ENCODE data around the gene MCU. TPM values are rescaled to one million over a fixed set of nuclear protein-coding genes. Genes with fewer than 3 reads are reported as not detected.

MCU gene
- total RNA-seq, 6 experiments from 2014 or later = 6.2 to 14.6 (median 10.4) TPM

DNA sequence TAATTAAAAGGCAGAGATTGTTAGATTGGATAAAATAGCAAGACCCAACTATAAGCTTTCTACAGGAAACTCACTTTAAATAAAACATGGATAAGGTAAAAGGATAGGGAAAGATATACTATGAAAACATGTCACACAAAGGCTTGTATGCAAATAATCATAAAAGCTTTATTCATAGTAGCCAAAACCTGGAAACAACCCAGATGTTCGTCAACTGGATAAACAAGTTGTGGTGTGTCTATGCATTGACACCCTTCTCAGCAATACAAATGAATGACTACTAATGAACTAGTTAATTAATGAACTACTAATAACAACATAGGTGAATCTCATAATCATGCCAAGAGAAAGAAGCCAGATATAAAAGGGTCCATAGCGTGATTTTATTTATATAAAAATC, 163.8 kb downstream of the MCU start:
- Histone ChIP-seq H3K27me3 (no peaks in the 10 kb centered on the region), H3K4me1 (no peaks in the 10 kb centered on the region), H3K9me3 (no peaks in the 10 kb centered on the region), H3K4me3 (no peak overlapping the region), H3K27ac (no peak overlapping the region), H3K36me3 (no peaks in the 10 kb centered on the region)
- TF ChIP-seq, protein P1, sequence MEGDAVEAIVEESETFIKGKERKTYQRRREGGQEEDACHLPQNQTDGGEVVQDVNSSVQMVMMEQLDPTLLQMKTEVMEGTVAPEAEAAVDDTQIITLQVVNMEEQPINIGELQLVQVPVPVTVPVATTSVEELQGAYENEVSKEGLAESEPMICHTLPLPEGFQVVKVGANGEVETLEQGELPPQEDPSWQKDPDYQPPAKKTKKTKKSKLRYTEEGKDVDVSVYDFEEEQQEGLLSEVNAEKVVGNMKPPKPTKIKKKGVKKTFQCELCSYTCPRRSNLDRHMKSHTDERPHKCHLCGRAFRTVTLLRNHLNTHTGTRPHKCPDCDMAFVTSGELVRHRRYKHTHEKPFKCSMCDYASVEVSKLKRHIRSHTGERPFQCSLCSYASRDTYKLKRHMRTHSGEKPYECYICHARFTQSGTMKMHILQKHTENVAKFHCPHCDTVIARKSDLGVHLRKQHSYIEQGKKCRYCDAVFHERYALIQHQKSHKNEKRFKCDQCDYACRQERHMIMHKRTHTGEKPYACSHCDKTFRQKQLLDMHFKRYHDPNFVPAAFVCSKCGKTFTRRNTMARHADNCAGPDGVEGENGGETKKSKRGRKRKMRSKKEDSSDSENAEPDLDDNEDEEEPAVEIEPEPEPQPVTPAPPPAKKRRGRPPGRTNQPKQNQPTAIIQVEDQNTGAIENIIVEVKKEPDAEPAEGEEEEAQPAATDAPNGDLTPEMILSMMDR (IDR thresholded peaks at IDR 0.05) = no peak
- TF ChIP-seq POLR2A (IDR thresholded peaks at IDR 0.05) = no peak
- ATAC-seq (no peak), DNase-seq (no peak)
- intact Hi-C loops (cut with DNase I) = no loop called here
- 82% methylated on average over 2 of the region's 2 CpGs for WGBS (ENCODE audit: insufficient coverage, low coverage, low lambda C conversion rate, missing lambda C conversion rate)

DNA sequence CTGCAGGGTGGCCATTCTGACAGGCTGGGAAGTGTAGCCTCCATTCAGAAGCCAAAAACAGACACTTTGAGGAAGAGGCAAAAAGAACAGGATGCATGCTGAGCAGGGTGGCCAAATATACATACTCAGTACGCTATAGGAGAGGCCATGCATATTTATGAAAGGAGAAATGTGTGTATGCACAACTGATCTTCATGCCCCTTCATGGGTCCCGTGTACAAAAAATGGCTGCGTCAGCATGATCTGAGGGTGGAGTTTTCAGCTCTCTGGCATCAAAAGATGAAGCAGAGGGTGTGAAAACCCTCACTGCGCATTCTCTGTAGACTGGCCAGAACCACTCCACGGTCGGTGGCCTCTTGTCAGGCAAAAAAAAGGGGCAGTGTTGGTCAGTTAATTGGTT, 166.1 kb downstream of the MCU start:
- no peak for ATAC-seq
- Histone ChIP-seq H3K27me3 (no peaks in the 10 kb centered on the region), H3K4me3 (no peak overlapping the region), H3K27ac (no peak overlapping the region), H3K4me1 (no peaks in the 10 kb centered on the region), H3K9me3 (no peaks in the 10 kb centered on the region), H3K36me3 (no peaks in the 10 kb centered on the region)
- TF ChIP-seq POLR2A (IDR thresholded peaks at IDR 0.05) = no peak
- TF ChIP-seq, protein P1 (IDR thresholded peaks at IDR 0.05) = no peak
- 40% methylated on average over 1 of the region's 6 CpGs for WGBS (ENCODE audit: insufficient coverage, low coverage, low lambda C conversion rate, missing lambda C conversion rate)
- intact Hi-C loops (cut with DNase I) = no loop called here
- no peak for DNase-seq

DNA sequence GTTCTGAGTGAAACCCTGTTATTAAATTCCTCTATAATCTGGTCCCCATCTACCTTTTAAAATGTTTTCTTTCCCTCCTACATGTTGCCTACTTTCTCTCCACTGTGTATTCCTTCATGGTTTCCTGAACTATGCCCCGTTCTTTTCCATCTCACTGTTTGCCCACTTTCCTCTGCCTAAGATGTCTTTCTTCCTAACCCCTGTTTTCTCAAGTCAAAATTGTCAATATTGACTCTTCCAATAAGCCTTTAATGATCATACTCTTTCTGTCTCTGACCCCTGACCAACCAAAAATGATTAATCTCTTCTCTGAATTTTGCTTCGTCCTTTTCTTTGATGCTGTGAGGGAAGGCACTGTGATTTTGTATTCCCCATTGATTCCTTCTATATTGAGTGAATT, 171.0 kb downstream of the MCU start:
- H3K9me3 ChIP-seq = no peaks in the 10 kb centered on the region
- WGBS (ENCODE audit: insufficient coverage, low coverage, low lambda C conversion rate, missing lambda C conversion rate) = 93% methylated on average over 2 of the region's 2 CpGs
- no peaks in the 10 kb centered on the region for H3K27me3 ChIP-seq
- H3K27ac ChIP-seq = no peak overlapping the region
- no peak for DNase-seq
- intact Hi-C loops (cut with DNase I) = no loop called here
- no peaks in the 10 kb centered on the region for H3K4me1 ChIP-seq
- H3K4me3 ChIP-seq = no peak overlapping the region
- TF ChIP-seq, protein P1 (IDR thresholded peaks at IDR 0.05) = no peak
- TF ChIP-seq POLR2A (IDR thresholded peaks at IDR 0.05) = no peak
- ATAC-seq = no peak
- no peaks in the 10 kb centered on the region for H3K36me3 ChIP-seq

DNA sequence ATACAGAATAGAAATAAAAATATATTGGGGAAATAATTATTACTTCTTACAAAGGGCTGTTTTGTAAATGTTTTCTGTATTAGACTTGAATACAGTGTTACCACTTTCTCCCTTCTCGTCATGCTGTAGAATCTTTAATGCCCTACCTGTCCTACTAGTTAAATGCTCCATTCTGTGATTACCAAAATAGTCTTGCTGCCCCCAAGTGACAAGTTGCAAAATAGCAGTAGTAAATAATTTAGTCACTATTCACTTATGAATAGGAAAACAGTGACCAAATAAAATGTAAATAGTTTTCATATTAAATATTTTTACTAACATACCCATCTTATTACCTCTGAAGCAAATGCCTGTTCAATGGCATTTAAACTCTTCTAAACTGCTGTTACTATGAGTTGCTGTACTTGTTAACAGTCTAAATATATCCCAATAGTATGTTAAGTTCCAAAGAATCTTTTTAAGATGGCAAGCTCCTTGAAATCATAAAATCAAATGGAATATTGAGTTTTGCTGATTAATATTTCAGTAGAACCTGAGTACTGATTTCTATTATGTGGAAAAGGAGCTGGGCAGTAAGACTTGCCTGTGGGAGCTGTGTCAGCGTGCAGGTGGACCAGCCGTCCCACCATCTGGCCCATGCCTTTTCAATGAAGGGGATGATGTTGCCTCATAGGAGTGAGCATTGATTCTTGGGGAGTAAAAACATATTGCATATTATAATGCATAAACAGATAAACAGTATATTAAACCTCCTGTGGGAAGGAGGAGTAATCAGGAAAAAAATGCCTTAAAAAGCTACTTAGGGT, 183.5 kb downstream of the MCU start:
- DNase-seq = no peak
- 69% methylated on average over 3 of the region's 3 CpGs for WGBS (ENCODE audit: insufficient coverage, low coverage, low lambda C conversion rate, missing lambda C conversion rate)
- Histone ChIP-seq H3K36me3 (no peaks in the 10 kb centered on the region), H3K9me3 (no peaks in the 10 kb centered on the region), H3K4me3 (no peak overlapping the region), H3K27me3 (no peaks in the 10 kb centered on the region), H3K27ac (no peak overlapping the region), H3K4me1 (no peaks in the 10 kb centered on the region)
- peak; percentile 62 to 77 (median 66) for ATAC-seq
- intact Hi-C loops (cut with DNase I) = no loop called here
- TF ChIP-seq, protein P1 (IDR thresholded peaks at IDR 0.05) = peak; percentile 33 to 53 (median 53)
- no peak for TF ChIP-seq POLR2A (IDR thresholded peaks at IDR 0.05)
